Gastrocnemius medialis (tissue), 4 donors: ENCODE data around the gene MPRIP.

Experiments
- CTCF ChIP-seq, 5 experiments: fragments of 450-650 bp in 3 of 5; fragments of 200-600 bp in 2 of 5; sonication (generic) in 2 of 5; IDR thresholded peaks in 4 of 5; conservative IDR thresholded peaks in 1 of 5; 1 replicate in 4 of 5; 2 replicates in 1 of 5; pipeline ENCODE4 v1.5.1; 2016 to 2019; ENCODE audit warnings: antibody characterized with exemption in 5 of 5, mild to moderate bottlenecking in 3 of 5, moderate library complexity in 3 of 5
- POLR2A ChIP-seq, 2 donors: fragments of 450-650 bp; IDR thresholded peaks; one replicate each; pipeline ENCODE4 v1.6.1; 2017; ENCODE audit warnings: antibody characterized with exemption in 2 of 2, mild to moderate bottlenecking in 2 of 2, moderate library complexity in 2 of 2

GRCh38 chr17:17171186-17171585 is 128.9 kb downstream of the MPRIP start:
- TF ChIP-seq CTCF (IDR thresholded peaks at IDR 0.05 in 4 of 5, conservative IDR thresholded peaks at IDR 0.05 in 1 of 5) = no peak
- TF ChIP-seq POLR2A (IDR thresholded peaks at IDR 0.05) = no peak
